Effector memory CD4-positive, alpha-beta T cell (primary cell): Measurements from ENCODE around the gene PID1.

Source experiments
- DNase-seq, 3 donors: peaks; one replicate each; pipeline ENCODE4 v3.0.0-alpha.2; 2020
- H3K27ac ChIP-seq: 2 replicates; pipeline ENCODE4 v1.7.0; 2013; ENCODE audit warnings: mild to moderate bottlenecking, low read length, moderate library complexity; ENCODE audit not compliant: insufficient read depth, poor library complexity, severe bottlenecking
- H3K27me3 ChIP-seq: replicated peaks from 2 replicates; pipeline ENCODE4 v1.7.0; 2013; ENCODE audit warnings: mild to moderate bottlenecking, low read length; ENCODE audit not compliant: insufficient read depth, control insufficient read depth, poor library complexity, severe bottlenecking
- H3K36me3 ChIP-seq: 2 replicates; pipeline ENCODE4 v1.7.0; 2013; ENCODE audit warnings: mild to moderate bottlenecking, low read length, moderate library complexity; ENCODE audit not compliant: control insufficient read depth, insufficient read depth
- H3K4me1 ChIP-seq: 2 replicates; pipeline ENCODE4 v1.7.0; 2013; ENCODE audit warnings: low read length, mild to moderate bottlenecking; ENCODE audit not compliant: control insufficient read depth, insufficient read depth, poor library complexity, severe bottlenecking
- H3K4me3 ChIP-seq: 2 replicates; pipeline ENCODE4 v1.7.0; 2013; ENCODE audit warnings: low read length, low read depth, mild to moderate bottlenecking; ENCODE audit not compliant: insufficient read depth, poor library complexity, severe bottlenecking
- H3K9me3 ChIP-seq: 2 replicates; pipeline ENCODE4 v1.7.0; 2013; ENCODE audit warnings: mild to moderate bottlenecking, low read length, moderate library complexity; ENCODE audit not compliant: control insufficient read depth

The PID1 gene

GRCh38 chr2:229243890-229244560 is 27.1 kb downstream of the PID1 start:
- Histone ChIP-seq H3K4me1 (no peaks in the 10 kb centered on the region), H3K27ac (no peak overlapping the region), H3K27me3 (no peaks in the 10 kb centered on the region), H3K9me3 (no peaks in the 10 kb centered on the region), H3K4me3 (no peak overlapping the region), H3K36me3 (no peaks in the 10 kb centered on the region)
- no peak for DNase-seq

- no peak for DNase-seq
- Histone ChIP-seq H3K27ac (no peak overlapping the region), H3K4me3 (no peak overlapping the region), H3K36me3 (no peaks in the 10 kb centered on the region), H3K9me3 (no peaks in the 10 kb centered on the region), H3K27me3 (no peaks in the 10 kb centered on the region), H3K4me1 (no peaks in the 10 kb centered on the region)
Measured at GRCh38 chr2:229240984-229241491, 30.0 kb downstream of the PID1 start.

GRCh38 chr2:229239021-229239420 is 32.1 kb downstream of the PID1 start:
- no peaks in the 10 kb centered on the region for H3K36me3 ChIP-seq
- H3K4me3 ChIP-seq: no peak overlapping the region
- H3K9me3 ChIP-seq: no peaks in the 10 kb centered on the region
- no peaks in the 10 kb centered on the region for H3K27me3 ChIP-seq
- no peaks in the 10 kb centered on the region for H3K4me1 ChIP-seq
- no peak overlapping the region for H3K27ac ChIP-seq
- no peak for DNase-seq

- no peaks in the 10 kb centered on the region for H3K27me3 ChIP-seq
- no peak overlapping the region for H3K4me3 ChIP-seq
- H3K9me3 ChIP-seq: no peaks in the 10 kb centered on the region
- H3K27ac ChIP-seq: no peak overlapping the region
- H3K4me1 ChIP-seq: no peaks in the 10 kb centered on the region
- H3K36me3 ChIP-seq: no peaks in the 10 kb centered on the region
- no peak for DNase-seq
Measured at GRCh38 chr2:229237270-229237669, 33.8 kb downstream of the PID1 start.

GRCh38 chr2:229235131-229235914 is 35.8 kb downstream of the PID1 start:
- DNase-seq: no peak
- no peak overlapping the region for H3K27ac ChIP-seq
- H3K4me3 ChIP-seq: no peak overlapping the region
- no peaks in the 10 kb centered on the region for H3K9me3 ChIP-seq
- H3K36me3 ChIP-seq: no peaks in the 10 kb centered on the region
- no peaks in the 10 kb centered on the region for H3K27me3 ChIP-seq
- H3K4me1 ChIP-seq: no peaks in the 10 kb centered on the region

- DNase-seq: no peak
- Histone ChIP-seq H3K9me3 (no peaks in the 10 kb centered on the region), H3K27ac (no peak overlapping the region), H3K27me3 (no peaks in the 10 kb centered on the region), H3K36me3 (no peaks in the 10 kb centered on the region), H3K4me1 (no peaks in the 10 kb centered on the region), H3K4me3 (no peak overlapping the region)
Measured at GRCh38 chr2:229231885-229232284, 39.2 kb downstream of the PID1 start.

GRCh38 chr2:229231328-229231868 is 39.7 kb downstream of the PID1 start:
- H3K27ac ChIP-seq: no peak overlapping the region
- no peaks in the 10 kb centered on the region for H3K9me3 ChIP-seq
- no peak for DNase-seq
- H3K27me3 ChIP-seq: no peaks in the 10 kb centered on the region
- H3K4me3 ChIP-seq: no peak overlapping the region
- no peaks in the 10 kb centered on the region for H3K4me1 ChIP-seq
- no peaks in the 10 kb centered on the region for H3K36me3 ChIP-seq

GRCh38 chr2:229230911-229231310 is 40.2 kb downstream of the PID1 start:
- Histone ChIP-seq H3K27ac (no peak overlapping the region), H3K4me1 (no peaks in the 10 kb centered on the region), H3K27me3 (no peaks in the 10 kb centered on the region), H3K9me3 (no peaks in the 10 kb centered on the region), H3K36me3 (no peaks in the 10 kb centered on the region), H3K4me3 (no peak overlapping the region)
- DNase-seq: no peak

GRCh38 chr2:229230256-229230655 is 40.8 kb downstream of the PID1 start:
- no peak overlapping the region for H3K4me3 ChIP-seq
- no peaks in the 10 kb centered on the region for H3K27me3 ChIP-seq
- H3K36me3 ChIP-seq: no peaks in the 10 kb centered on the region
- H3K27ac ChIP-seq: no peak overlapping the region
- no peaks in the 10 kb centered on the region for H3K9me3 ChIP-seq
- DNase-seq: no peak
- H3K4me1 ChIP-seq: no peaks in the 10 kb centered on the region

- Histone ChIP-seq H3K4me1 (no peaks in the 10 kb centered on the region), H3K27me3 (no peaks in the 10 kb centered on the region), H3K27ac (no peak overlapping the region), H3K9me3 (no peaks in the 10 kb centered on the region), H3K36me3 (no peaks in the 10 kb centered on the region), H3K4me3 (no peak overlapping the region)
- no peak for DNase-seq
Measured at GRCh38 chr2:229226382-229226781, 44.7 kb downstream of the PID1 start.
